IMR-90 (cell line): ENCODE results near the gene XPO4.

Experiments
- BHLHE40 ChIP-seq: fragments of 150-350 bp; IDR thresholded peaks from 2 replicates; pipeline ENCODE4 v1.6.1; 2016; ENCODE audit warnings: mild to moderate bottlenecking, low read depth, low read length
- CEBPB ChIP-seq: IDR thresholded peaks from 2 replicates; pipeline ENCODE4 v1.6.1; 2012; ENCODE audit warnings: low read depth, low read length, improper control_type of control experiment
- CHD1 ChIP-seq: IDR thresholded peaks from 2 replicates; pipeline ENCODE4 v1.6.1; 2012; ENCODE audit warnings: low read depth, low read length, improper control_type of control experiment
- CTCF ChIP-seq: conservative IDR thresholded peaks from 2 replicates; pipeline ENCODE4 v1.5.1; 2012; ENCODE audit warnings: mild to moderate bottlenecking, low read depth, low read length, improper control_type of control experiment
- ELK1 ChIP-seq: fragments of 150-350 bp; IDR thresholded peaks from 2 replicates; pipeline ENCODE4 v1.6.1; 2016; ENCODE audit warnings: low read depth, mild to moderate bottlenecking, low read length, moderate library complexity, borderline replicate concordance
- MAFK ChIP-seq: IDR thresholded peaks from 2 replicates; pipeline ENCODE4 v1.6.1; 2012; ENCODE audit warnings: low read depth, low read length, improper control_type of control experiment
- NFE2L2 ChIP-seq: fragments of 150-350 bp; IDR thresholded peaks from 2 replicates; pipeline ENCODE4 v1.6.1; 2016; ENCODE audit warnings: low read depth, mild to moderate bottlenecking, low read length
- POLR2A ChIP-seq: IDR thresholded peaks from 2 replicates; pipeline ENCODE4 v1.6.1; 2012; ENCODE audit warnings: mild to moderate bottlenecking, low read depth, low read length
- RCOR1 ChIP-seq: IDR thresholded peaks from 2 replicates; pipeline ENCODE4 v1.6.1; 2012; ENCODE audit warnings: mild to moderate bottlenecking, low read length, improper control_type of control experiment; ENCODE audit not compliant: insufficient replicate concordance

GRCh38 chr13:20901668-20902437 is 693 bp downstream of the XPO4 start:
- no peak for TF ChIP-seq CTCF
- no peak for TF ChIP-seq CEBPB
- no peak for TF ChIP-seq POLR2A
- TF ChIP-seq ELK1: no peak
- no peak for TF ChIP-seq RCOR1
- TF ChIP-seq BHLHE40: no peak
- TF ChIP-seq MAFK: no peak
- no peak for TF ChIP-seq NFE2L2
- no peak; the same call in 1 of the 2 replicates for TF ChIP-seq CHD1
